Measurements from ENCODE around the gene FADD.

FADD gene

GRCh38 chr11:70251659-70252321, 48.7 kb downstream of the FADD start:
- TF ChIP-seq ZFX (IDR thresholded peaks at IDR 0.05), result no peak
- TF ChIP-seq CTCF (conservative IDR thresholded peaks at IDR 0.05), result no peak
- H3K27ac ChIP-seq, result no peak overlapping the region

- no peak for TF ChIP-seq CTCF (conservative IDR thresholded peaks at IDR 0.05)
- H3K27ac ChIP-seq, result no peak overlapping the region
These were observed 49.7 kb downstream of the FADD start for GRCh38 chr11:70252844-70253243.

GRCh38 chr11:70255477-70256116, 52.5 kb downstream of the FADD start:
- no peak overlapping the region for H3K27ac ChIP-seq
- TF ChIP-seq CTCF (conservative IDR thresholded peaks at IDR 0.05) (no peak), ZFX (IDR thresholded peaks at IDR 0.05) (no peak)

Measured in C4-2B (cell line).